Measurements from ENCODE around the gene MAN2C1.
A peak's percentile ranks its signal among the peaks of the same experiment; 100 is the strongest.
"Not testable (repeated sequence)": the region's sequence is repeated elsewhere in the genome, so short reads cannot be mapped to it uniquely, and the experiment has no call there.

MAN2C1 gene

GRCh38 chr15:75361361-75361988, 6.9 kb downstream of the MAN2C1 start:
- no peak for DNase-seq (ENCODE audit: low read depth in 2 of 2)

GRCh38 chr15:75360856-75361255, 7.6 kb downstream of the MAN2C1 start:
- DNase-seq (ENCODE audit: low read depth in 2 of 2), result no peak

GRCh38 chr15:75360391-75360790, 8.0 kb downstream of the MAN2C1 start:
- no peak for DNase-seq (ENCODE audit: low read depth in 2 of 2)

- no peak for DNase-seq (ENCODE audit: low read depth in 2 of 2)
Measured at GRCh38 chr15:75359537-75360250, 8.7 kb downstream of the MAN2C1 start.

GRCh38 chr15:75358771-75359536, 9.5 kb downstream of the MAN2C1 start:
- no peak for DNase-seq (ENCODE audit: low read depth in 2 of 2)

GRCh38 chr15:75357976-75358673, 10.3 kb downstream of the MAN2C1 start:
- no peak for DNase-seq (ENCODE audit: low read depth in 2 of 2)

GRCh38 chr15:75356517-75356916, 11.9 kb downstream of the MAN2C1 start:
- DNase-seq (ENCODE audit: low read depth in 2 of 2), result no peak

GRCh38 chr15:75356006-75356405, 12.4 kb downstream of the MAN2C1 start:
- no peak for DNase-seq (ENCODE audit: low read depth in 2 of 2)

GRCh38 chr15:75355369-75355768, 13.0 kb downstream of the MAN2C1 start:
- no peak for DNase-seq (ENCODE audit: low read depth in 2 of 2)

- no peak for DNase-seq (ENCODE audit: low read depth in 2 of 2)
Measured at GRCh38 chr15:75354454-75354853, 14.0 kb downstream of the MAN2C1 start.

GRCh38 chr15:75353604-75354003, 14.8 kb downstream of the MAN2C1 start:
- no peak for DNase-seq (ENCODE audit: low read depth in 2 of 2)

- DNase-seq (ENCODE audit: low read depth in 2 of 2), result no peak
Measured at GRCh38 chr15:75352186-75353080, 16.0 kb downstream of the MAN2C1 start.

- no peak for DNase-seq (ENCODE audit: low read depth in 2 of 2)
Measured at GRCh38 chr15:75350601-75351361, 17.6 kb downstream of the MAN2C1 start.

GRCh38 chr15:75349851-75350588, 18.4 kb downstream of the MAN2C1 start:
- DNase-seq (ENCODE audit: low read depth in 2 of 2), result peak; percentile 58 to 60

- not testable (repeated sequence) for DNase-seq (ENCODE audit: low read depth in 2 of 2)
Measured at GRCh38 chr15:75349351-75349669, 19.1 kb downstream of the MAN2C1 start.

GRCh38 chr15:75348562-75349350, 19.7 kb downstream of the MAN2C1 start:
- no peak for DNase-seq (ENCODE audit: low read depth in 2 of 2)

GRCh38 chr15:75348034-75348561, 20.3 kb downstream of the MAN2C1 start:
- DNase-seq (ENCODE audit: low read depth in 2 of 2), result no peak

- peak; percentile 14 to 34 for DNase-seq (ENCODE audit: low read depth in 2 of 2)
Measured at GRCh38 chr15:75347222-75348033, 21.0 kb downstream of the MAN2C1 start.
